ENCODE results near the gene TMEM30B.

TMEM30B gene

GRCh38 chr14:61269321-61270083 is 11.6 kb downstream of the TMEM30B start:
- H3K27ac ChIP-seq (ENCODE audit: extremely low read depth, low read depth, low read length) = no peak overlapping the region; the same call in 1 of the 2 replicates
- CTCF ChIA-PET = interaction anchor here (0.5 to 2.8 kb wide), 12 partner anchors 9 to 709 kb away, joined by 3 to 19 read pairs (median 3); no protein-coding TSS in a partner anchor
- TF ChIP-seq, protein P1, sequence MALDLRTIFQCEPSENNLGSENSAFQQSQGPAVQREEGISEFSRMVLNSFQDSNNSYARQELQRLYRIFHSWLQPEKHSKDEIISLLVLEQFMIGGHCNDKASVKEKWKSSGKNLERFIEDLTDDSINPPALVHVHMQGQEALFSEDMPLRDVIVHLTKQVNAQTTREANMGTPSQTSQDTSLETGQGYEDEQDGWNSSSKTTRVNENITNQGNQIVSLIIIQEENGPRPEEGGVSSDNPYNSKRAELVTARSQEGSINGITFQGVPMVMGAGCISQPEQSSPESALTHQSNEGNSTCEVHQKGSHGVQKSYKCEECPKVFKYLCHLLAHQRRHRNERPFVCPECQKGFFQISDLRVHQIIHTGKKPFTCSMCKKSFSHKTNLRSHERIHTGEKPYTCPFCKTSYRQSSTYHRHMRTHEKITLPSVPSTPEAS (tag by site-specific recombination; IDR thresholded peaks at IDR 0.05) = no peak
- TF ChIP-seq ZNF791 (tag by site-specific recombination; IDR thresholded peaks at IDR 0.05) (no peak), ZNF530 (tag by site-specific recombination; IDR thresholded peaks at IDR 0.05; ENCODE audit: low read depth) (no peak), ZNF24 (tag by site-specific recombination; IDR thresholded peaks at IDR 0.05) (no peak), ZNF2 (tag by site-specific recombination; IDR thresholded peaks at IDR 0.05) (0 out of 2 replicates have a peak, but pooled peaks have one; percentile 36), FEZF1 (tag by site-specific recombination; IDR thresholded peaks at IDR 0.05) (no peak), HOXA7 (CRISPR knock-in tag; IDR thresholded peaks at IDR 0.05; ENCODE audit: borderline replicate concordance) (no peak), ZNF341 (tag by site-specific recombination; IDR thresholded peaks at IDR 0.05; ENCODE audit: low read depth) (no peak), ZBTB26 (tag by site-specific recombination; optimal IDR thresholded peaks at IDR 0.05) (no peak), ZNF211 (tag by site-specific recombination; IDR thresholded peaks at IDR 0.05; ENCODE audit: low read depth) (no peak), ZNF600 (tag by site-specific recombination; IDR thresholded peaks at IDR 0.05) (0 out of 2 replicates have a peak, but pooled peaks have one; percentile 33), ZNF692 (tag by site-specific recombination; IDR thresholded peaks at IDR 0.05) (no peak), ZEB2 (tag by site-specific recombination; IDR thresholded peaks at IDR 0.05) (peak; percentile 46; the same call in 1 of the 2 replicates), BCL11A (tag by site-specific recombination; IDR thresholded peaks at IDR 0.05; ENCODE audit: low read depth) (no peak), ZNF521 (tag by site-specific recombination; IDR thresholded peaks at IDR 0.05) (no peak), YY1 (tag by site-specific recombination; IDR thresholded peaks at IDR 0.05) (no peak), GLI2 (tag by site-specific recombination; IDR thresholded peaks at IDR 0.05; ENCODE audit: borderline replicate concordance, low read depth) (no peak), ZNF76 (tag by site-specific recombination; IDR thresholded peaks at IDR 0.05; ENCODE audit: borderline replicate concordance, low read depth) (no peak), ZIC2 (tag by site-specific recombination; IDR thresholded peaks at IDR 0.05) (no peak), ZNF544 (tag by site-specific recombination; IDR thresholded peaks at IDR 0.05) (no peak), ZNF335 (tag by site-specific recombination; conservative IDR thresholded peaks at IDR 0.05) (0 out of 2 replicates have a peak, but pooled peaks have one; percentile 28), ZNF18 (tag by site-specific recombination; IDR thresholded peaks at IDR 0.05) (no peak), ZNF362 (tag by site-specific recombination; IDR thresholded peaks at IDR 0.05) (0 out of 2 replicates have a peak, but pooled peaks have one; percentile 45)
- TF ChIP-seq, protein P2, sequence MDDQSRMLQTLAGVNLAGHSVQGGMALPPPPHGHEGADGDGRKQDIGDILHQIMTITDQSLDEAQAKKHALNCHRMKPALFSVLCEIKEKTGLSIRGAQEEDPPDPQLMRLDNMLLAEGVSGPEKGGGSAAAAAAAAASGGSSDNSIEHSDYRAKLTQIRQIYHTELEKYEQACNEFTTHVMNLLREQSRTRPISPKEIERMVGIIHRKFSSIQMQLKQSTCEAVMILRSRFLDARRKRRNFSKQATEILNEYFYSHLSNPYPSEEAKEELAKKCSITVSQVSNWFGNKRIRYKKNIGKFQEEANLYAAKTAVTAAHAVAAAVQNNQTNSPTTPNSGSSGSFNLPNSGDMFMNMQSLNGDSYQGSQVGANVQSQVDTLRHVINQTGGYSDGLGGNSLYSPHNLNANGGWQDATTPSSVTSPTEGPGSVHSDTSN (CRISPR knock-in tag; IDR thresholded peaks at IDR 0.05) = no peak
- TF ChIP-seq, protein P3, sequence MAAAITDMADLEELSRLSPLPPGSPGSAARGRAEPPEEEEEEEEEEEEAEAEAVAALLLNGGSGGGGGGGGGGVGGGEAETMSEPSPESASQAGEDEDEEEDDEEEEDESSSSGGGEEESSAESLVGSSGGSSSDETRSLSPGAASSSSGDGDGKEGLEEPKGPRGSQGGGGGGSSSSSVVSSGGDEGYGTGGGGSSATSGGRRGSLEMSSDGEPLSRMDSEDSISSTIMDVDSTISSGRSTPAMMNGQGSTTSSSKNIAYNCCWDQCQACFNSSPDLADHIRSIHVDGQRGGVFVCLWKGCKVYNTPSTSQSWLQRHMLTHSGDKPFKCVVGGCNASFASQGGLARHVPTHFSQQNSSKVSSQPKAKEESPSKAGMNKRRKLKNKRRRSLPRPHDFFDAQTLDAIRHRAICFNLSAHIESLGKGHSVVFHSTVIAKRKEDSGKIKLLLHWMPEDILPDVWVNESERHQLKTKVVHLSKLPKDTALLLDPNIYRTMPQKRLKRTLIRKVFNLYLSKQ (tag by site-specific recombination; IDR thresholded peaks at IDR 0.05; ENCODE audit: borderline replicate concordance) = no peak
- TF ChIP-seq, protein P4, sequence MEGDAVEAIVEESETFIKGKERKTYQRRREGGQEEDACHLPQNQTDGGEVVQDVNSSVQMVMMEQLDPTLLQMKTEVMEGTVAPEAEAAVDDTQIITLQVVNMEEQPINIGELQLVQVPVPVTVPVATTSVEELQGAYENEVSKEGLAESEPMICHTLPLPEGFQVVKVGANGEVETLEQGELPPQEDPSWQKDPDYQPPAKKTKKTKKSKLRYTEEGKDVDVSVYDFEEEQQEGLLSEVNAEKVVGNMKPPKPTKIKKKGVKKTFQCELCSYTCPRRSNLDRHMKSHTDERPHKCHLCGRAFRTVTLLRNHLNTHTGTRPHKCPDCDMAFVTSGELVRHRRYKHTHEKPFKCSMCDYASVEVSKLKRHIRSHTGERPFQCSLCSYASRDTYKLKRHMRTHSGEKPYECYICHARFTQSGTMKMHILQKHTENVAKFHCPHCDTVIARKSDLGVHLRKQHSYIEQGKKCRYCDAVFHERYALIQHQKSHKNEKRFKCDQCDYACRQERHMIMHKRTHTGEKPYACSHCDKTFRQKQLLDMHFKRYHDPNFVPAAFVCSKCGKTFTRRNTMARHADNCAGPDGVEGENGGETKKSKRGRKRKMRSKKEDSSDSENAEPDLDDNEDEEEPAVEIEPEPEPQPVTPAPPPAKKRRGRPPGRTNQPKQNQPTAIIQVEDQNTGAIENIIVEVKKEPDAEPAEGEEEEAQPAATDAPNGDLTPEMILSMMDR (tag by site-specific recombination; IDR thresholded peaks at IDR 0.05) = peak; percentile 70; the same call in 1 of the 2 replicates

More at GRCh38 chr14:61269321-61270083, 11.6 kb downstream of the TMEM30B start:
- Histone ChIP-seq H3K36me3 (ENCODE audit: control insufficient read depth in 2 of 2, insufficient read depth in 1 of 2, low read length in 2 of 2) (no peaks in the 10 kb centered on the region), H3K4me3 (ENCODE audit: low read depth, low read length) (peak overlapping the region; percentile 42), H3K9me3 (ENCODE audit: control insufficient read depth, insufficient read depth, low read depth, low read length) (no peaks in the 10 kb centered on the region), H3K4me1 (ENCODE audit: control insufficient read depth, insufficient read depth, low read length) (0 out of 2 replicates have a peak, but pooled peaks cover 1% of the 10 kb centered on the region)
- POLR2A ChIA-PET = no interaction called here
